HUES48 (cell line): ENCODE measurements around the gene SDK1.
"Not testable (repeated sequence)": the region's sequence is repeated elsewhere in the genome, so short reads cannot be mapped to it uniquely, and the experiment has no call there.

ENCODE experiments used
- H3K27ac ChIP-seq: one replicate; pipeline ENCODE4 v1.7.0; 2013; ENCODE audit warnings: low read depth, low read length, inconsistent platforms
- H3K27me3 ChIP-seq: 2 replicates; pipeline ENCODE4 v1.6.1; 2013; ENCODE audit warnings: mild to moderate bottlenecking, low read length; ENCODE audit not compliant: control insufficient read depth, insufficient read depth
- H3K36me3 ChIP-seq: 2 replicates; pipeline ENCODE4 v1.6.1; 2013; ENCODE audit warnings: low read length; ENCODE audit not compliant: control insufficient read depth, insufficient read depth
- H3K4me1 ChIP-seq: 2 replicates; pipeline ENCODE4 v1.6.1; 2013; ENCODE audit warnings: mild to moderate bottlenecking, low read length; ENCODE audit not compliant: control insufficient read depth, insufficient read depth
- H3K4me3 ChIP-seq: 2 replicates; pipeline ENCODE4 v1.5.1; 2013; ENCODE audit warnings: mild to moderate bottlenecking, low read depth, low read length
- H3K9ac ChIP-seq: 2 replicates; pipeline ENCODE4 v1.6.1; 2013; ENCODE audit warnings: mild to moderate bottlenecking, low read depth, low read length, moderate library complexity
- H3K9me3 ChIP-seq: 2 replicates; pipeline ENCODE4 v1.6.1; 2013; ENCODE audit warnings: low read length; ENCODE audit not compliant: control insufficient read depth, insufficient read depth

SDK1 gene

GRCh38 chr7:3730276-3730675 lies 429.2 kb downstream of the SDK1 start:
- Histone ChIP-seq H3K4me1 (no peaks in the 10 kb centered on the region), H3K36me3 (no peaks in the 10 kb centered on the region), H3K4me3 (no peak overlapping the region), H3K27ac (no peak overlapping the region), H3K9ac (no peak overlapping the region), H3K27me3 (no peaks in the 10 kb centered on the region), H3K9me3 (no peaks in the 10 kb centered on the region)

- H3K27me3 ChIP-seq = no peaks in the 10 kb centered on the region
- H3K9ac ChIP-seq = no peak overlapping the region
- H3K36me3 ChIP-seq = no peaks in the 10 kb centered on the region
- H3K9me3 ChIP-seq = peaks cover under 1% of the 10 kb centered on the region; the same call in 1 of the 2 replicates
- no peak overlapping the region for H3K4me3 ChIP-seq
- no peak overlapping the region for H3K27ac ChIP-seq
- no peaks in the 10 kb centered on the region for H3K4me1 ChIP-seq
These were observed 431.4 kb downstream of the SDK1 start for GRCh38 chr7:3732395-3733005.

DNA sequence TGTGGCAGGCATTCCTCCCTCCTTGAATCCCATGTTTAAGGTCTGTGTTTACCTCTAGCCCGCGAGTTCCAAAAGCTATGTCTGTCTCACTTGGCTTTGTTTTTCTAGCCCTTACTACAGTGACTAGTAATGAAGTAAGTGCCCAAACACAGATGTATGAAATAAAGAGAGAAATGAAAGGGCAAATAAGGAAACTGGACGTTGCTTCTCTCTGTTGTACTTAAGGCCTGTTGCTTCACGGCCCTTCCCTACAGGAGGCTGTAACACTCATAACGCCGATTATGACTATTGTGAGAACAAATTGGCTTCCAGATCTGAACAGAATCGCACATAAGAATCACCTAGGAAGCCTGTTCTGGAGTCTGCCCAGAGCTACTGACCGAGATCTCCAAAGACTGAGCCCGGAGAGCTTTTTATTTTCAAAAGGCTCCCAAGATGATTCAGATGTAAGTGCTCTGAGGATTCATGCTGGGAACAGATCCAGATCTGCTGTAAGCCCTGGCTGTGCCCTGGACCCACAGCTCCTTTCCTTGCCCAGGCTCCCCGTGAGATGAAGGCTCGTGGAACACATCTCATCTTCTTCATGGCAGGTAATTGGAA lies 432.6 kb downstream of the SDK1 start:
- Histone ChIP-seq H3K4me1 (no peaks in the 10 kb centered on the region), H3K27ac (no peak overlapping the region), H3K36me3 (no peaks in the 10 kb centered on the region), H3K9me3 (peaks cover 9% of the 10 kb centered on the region; the same call in 1 of the 2 replicates), H3K9ac (no peak overlapping the region), H3K4me3 (no peak overlapping the region), H3K27me3 (no peaks in the 10 kb centered on the region)

DNA sequence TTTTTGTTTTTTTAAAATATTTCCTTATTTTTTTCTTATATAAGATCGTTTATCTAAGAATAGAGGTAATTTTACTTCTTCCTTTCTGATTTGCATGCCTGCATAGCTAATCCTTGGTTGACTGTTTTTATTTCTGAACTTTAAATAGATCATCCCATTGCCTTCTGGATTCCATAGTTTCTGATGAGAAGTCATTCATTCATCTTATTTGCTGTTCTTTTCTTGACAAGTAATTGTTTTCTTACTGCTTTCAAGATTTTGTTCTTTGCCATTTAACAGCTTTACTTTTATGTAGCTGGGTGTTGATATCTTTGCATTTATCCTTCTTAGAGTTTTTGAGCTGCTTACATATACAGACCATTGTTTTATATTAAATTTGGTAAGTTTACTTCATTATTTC lies 437.9 kb downstream of the SDK1 start:
- H3K27ac ChIP-seq = no peak overlapping the region
- no peaks in the 10 kb centered on the region for H3K4me1 ChIP-seq
- H3K9ac ChIP-seq = no peak overlapping the region
- H3K27me3 ChIP-seq = no peaks in the 10 kb centered on the region
- no peaks in the 10 kb centered on the region for H3K36me3 ChIP-seq
- no peak overlapping the region for H3K4me3 ChIP-seq
- peaks cover 9% of the 10 kb centered on the region; the same call in 1 of the 2 replicates for H3K9me3 ChIP-seq

- no peak overlapping the region for H3K27ac ChIP-seq
- H3K4me1 ChIP-seq = no peaks in the 10 kb centered on the region
- H3K36me3 ChIP-seq = no peaks in the 10 kb centered on the region
- H3K27me3 ChIP-seq = no peaks in the 10 kb centered on the region
- H3K4me3 ChIP-seq = no peak overlapping the region
- H3K9ac ChIP-seq = no peak overlapping the region
- peaks cover 9% of the 10 kb centered on the region; the same call in 1 of the 2 replicates for H3K9me3 ChIP-seq
These were observed 438.9 kb downstream of the SDK1 start for GRCh38 chr7:3739983-3740382.

DNA sequence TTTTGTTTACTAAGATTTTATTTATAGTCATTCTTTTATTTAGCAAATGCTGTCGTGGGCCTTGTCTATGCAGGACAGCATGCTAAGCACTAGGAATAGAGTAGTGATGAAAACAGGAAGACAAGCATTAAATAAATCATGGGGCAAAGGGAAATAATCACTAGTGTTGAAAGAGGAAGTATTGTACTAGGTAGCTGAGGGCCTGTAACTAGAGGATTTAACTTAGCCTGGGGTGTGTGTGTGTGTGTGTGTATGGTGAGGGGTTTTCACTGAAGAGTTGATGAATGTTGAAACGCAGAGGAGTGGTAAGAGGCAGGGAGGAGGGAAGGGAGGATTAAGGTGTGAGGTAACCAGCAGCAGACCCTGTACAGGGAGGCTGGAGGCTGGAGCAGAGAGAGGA lies 446.4 kb downstream of the SDK1 start:
- H3K4me3 ChIP-seq = no peak overlapping the region
- no peaks in the 10 kb centered on the region for H3K9me3 ChIP-seq
- no peak overlapping the region for H3K9ac ChIP-seq
- H3K4me1 ChIP-seq = 0 out of 2 replicates have a peak, but pooled peaks cover 4% of the 10 kb centered on the region
- H3K27ac ChIP-seq = no peak overlapping the region
- H3K27me3 ChIP-seq = no peaks in the 10 kb centered on the region
- H3K36me3 ChIP-seq = no peaks in the 10 kb centered on the region

GRCh38 chr7:3748389-3748788 lies 447.3 kb downstream of the SDK1 start:
- no peak overlapping the region for H3K9ac ChIP-seq
- no peak overlapping the region for H3K4me3 ChIP-seq
- no peak overlapping the region for H3K27ac ChIP-seq
- peaks cover 4% of the 10 kb centered on the region; the same call in 1 of the 2 replicates for H3K4me1 ChIP-seq
- no peaks in the 10 kb centered on the region for H3K27me3 ChIP-seq
- H3K36me3 ChIP-seq = no peaks in the 10 kb centered on the region
- H3K9me3 ChIP-seq = no peaks in the 10 kb centered on the region

DNA sequence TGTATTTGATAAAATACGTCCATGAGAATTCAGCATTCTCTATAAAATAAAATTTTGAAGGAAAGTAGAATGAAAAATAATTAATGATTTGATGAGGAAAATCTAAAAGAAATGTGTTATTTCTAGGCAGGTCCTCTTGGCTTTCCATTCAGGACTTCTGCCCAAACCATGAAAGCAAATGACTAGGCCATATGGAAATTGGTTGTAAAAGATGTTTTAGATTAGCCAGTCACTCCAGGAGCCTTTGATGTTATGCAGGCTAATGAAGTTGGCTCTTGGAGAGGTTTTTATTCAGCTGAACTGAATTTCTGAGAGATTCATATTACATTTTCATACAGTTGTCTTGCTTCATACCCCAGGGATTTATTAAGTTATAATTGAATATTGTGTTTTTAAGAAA lies 452.8 kb downstream of the SDK1 start:
- Histone ChIP-seq H3K9me3 (no peaks in the 10 kb centered on the region), H3K27ac (peak overlapping the region; percentile 44), H3K4me1 (peaks cover 19% of the 10 kb centered on the region), H3K27me3 (no peaks in the 10 kb centered on the region), H3K36me3 (no peaks in the 10 kb centered on the region), H3K9ac (no peak overlapping the region), H3K4me3 (no peak overlapping the region)

DNA sequence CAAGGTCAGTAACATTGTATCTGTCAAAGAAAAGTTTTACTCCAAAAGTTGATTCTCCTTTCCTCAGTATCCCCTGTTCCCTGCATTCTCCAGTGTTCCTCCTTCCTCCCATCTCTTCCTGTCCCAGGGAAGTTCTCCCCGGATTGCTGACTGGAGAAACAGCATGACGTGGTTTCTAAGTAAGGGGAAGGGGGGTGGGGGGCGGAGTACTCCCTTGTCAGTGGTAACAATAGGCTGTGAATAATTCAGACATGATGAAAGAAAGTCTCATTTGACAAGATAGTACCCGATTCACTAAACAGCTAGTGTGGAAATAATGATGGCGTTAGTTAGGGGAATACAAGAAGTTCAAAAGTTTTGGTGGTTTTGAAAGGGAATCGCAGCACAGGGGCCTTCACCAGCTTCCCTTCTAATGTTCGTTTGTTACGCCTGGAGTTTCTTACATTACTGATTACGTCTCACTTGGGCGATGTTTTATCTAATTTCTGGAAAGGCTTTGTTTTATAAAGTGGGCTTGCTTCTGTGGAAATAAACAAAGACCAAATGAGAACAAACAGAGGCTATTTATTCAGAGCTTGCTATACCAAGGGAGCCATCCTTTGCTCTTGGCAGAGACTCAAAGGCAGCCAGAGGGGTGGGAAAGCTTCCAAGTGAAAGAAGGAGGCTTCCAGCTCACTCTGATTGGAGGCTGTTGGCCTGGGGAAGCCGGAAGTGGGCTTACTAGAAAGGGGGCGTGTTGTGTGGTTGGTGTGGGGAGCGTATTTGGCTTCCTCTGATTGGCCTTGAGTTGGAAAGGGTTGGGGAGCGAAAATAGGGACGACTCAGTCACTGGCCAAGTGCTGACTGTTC lies 453.7 kb downstream of the SDK1 start:
- peak overlapping the region; percentile 63 for H3K27ac ChIP-seq
- no peaks in the 10 kb centered on the region for H3K27me3 ChIP-seq
- no peaks in the 10 kb centered on the region for H3K36me3 ChIP-seq
- no peaks in the 10 kb centered on the region for H3K9me3 ChIP-seq
- H3K9ac ChIP-seq = no peak overlapping the region
- no peak overlapping the region for H3K4me3 ChIP-seq
- H3K4me1 ChIP-seq = peaks cover 19% of the 10 kb centered on the region

GRCh38 chr7:3755778-3756453 lies 454.9 kb downstream of the SDK1 start:
- H3K9ac ChIP-seq, H3K27ac ChIP-seq, H3K9me3 ChIP-seq, H3K36me3 ChIP-seq, H3K27me3 ChIP-seq, H3K4me3 ChIP-seq: not testable (repeated sequence)
- H3K4me1 ChIP-seq = peaks cover 19% of the 10 kb centered on the region
